Measurements from ENCODE around the gene CELF4.

CELF4 gene

DNA sequence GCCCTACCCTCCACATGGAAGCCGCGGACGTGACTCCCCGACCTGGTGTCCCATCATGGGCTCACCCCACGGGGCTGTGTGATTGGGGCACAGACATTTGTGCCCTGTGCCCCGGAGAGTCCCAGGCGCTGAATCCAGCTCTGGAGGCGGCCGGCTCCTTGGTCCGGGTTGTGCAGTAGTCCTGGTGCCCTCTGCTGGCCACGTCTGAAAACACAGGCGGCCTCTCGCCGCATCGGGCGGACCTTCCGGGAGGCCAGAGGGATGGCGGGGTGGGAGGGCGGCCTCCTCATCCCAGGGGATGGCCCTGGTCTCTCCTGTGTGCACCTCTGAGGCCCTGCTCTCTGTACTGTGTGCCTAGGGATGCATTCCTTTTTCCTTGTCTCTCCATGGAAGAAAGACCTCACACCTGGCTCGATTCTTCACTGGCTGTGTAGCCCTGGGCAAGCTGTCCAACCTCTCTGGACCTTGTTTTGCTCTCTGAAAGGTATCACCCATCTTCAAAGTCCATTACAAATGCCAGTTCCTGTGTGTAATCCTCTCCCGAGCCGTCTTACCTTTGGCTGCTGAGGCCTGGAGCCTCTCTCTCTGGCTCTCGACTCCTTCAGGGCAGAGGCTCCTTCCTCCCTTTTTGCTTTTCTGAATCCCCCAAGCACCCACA, 27.6 kb downstream of the CELF4 start:
- Histone ChIP-seq H3K4me1 (ENCODE audit: insufficient read depth, poor library complexity, severe bottlenecking) (no peaks in the 10 kb centered on the region), H3K9me3 (ENCODE audit: severe bottlenecking) (no peaks in the 10 kb centered on the region), H3K27ac (ENCODE audit: poor library complexity, severe bottlenecking) (no peak overlapping the region), H3K4me3 (ENCODE audit: severe bottlenecking) (no peak overlapping the region), H3K36me3 (ENCODE audit: low read depth) (no peaks in the 10 kb centered on the region), H3K27me3 (ENCODE audit: insufficient read depth, poor library complexity, severe bottlenecking) (peaks cover 33% of the 10 kb centered on the region)
- ATAC-seq (ENCODE audit: low read depth), result peak; percentile 86
- DNase-seq (ENCODE audit: low spot score), result no peak
- peak; percentile 86 for TF ChIP-seq CTCF (IDR thresholded peaks at IDR 0.05; ENCODE audit: poor library complexity, severe bottlenecking)

GRCh38 chr18:37536656-37537055, 28.9 kb downstream of the CELF4 start:
- DNase-seq (ENCODE audit: low spot score), result no peak
- Histone ChIP-seq H3K4me1 (ENCODE audit: insufficient read depth, poor library complexity, severe bottlenecking) (no peaks in the 10 kb centered on the region), H3K36me3 (ENCODE audit: low read depth) (no peaks in the 10 kb centered on the region), H3K27ac (ENCODE audit: poor library complexity, severe bottlenecking) (no peak overlapping the region), H3K27me3 (ENCODE audit: insufficient read depth, poor library complexity, severe bottlenecking) (peaks cover 30% of the 10 kb centered on the region), H3K4me3 (ENCODE audit: severe bottlenecking) (no peak overlapping the region), H3K9me3 (ENCODE audit: severe bottlenecking) (no peaks in the 10 kb centered on the region)
- ATAC-seq (ENCODE audit: low read depth), result no peak
- no peak for TF ChIP-seq CTCF (IDR thresholded peaks at IDR 0.05; ENCODE audit: poor library complexity, severe bottlenecking)

DNA sequence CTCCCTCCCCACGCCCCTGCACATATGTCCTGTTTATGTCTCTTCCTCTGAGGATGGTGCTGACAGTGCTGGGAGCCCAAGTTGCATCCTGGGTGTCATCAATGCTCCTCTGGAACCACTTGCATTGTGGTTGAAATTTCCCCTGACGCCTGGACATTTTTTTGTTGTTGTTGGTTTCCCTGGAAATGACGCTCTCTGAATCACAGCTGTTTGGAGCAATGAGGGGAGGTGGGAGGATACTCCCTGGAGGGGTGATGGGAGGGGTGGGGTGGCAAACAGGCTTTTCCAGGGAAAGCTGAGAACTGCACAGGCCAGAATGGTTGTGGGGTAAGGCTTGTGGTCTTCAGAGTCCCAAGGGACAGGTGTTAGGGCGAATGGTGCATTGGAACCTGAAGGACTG, 29.6 kb downstream of the CELF4 start:
- no peak for ATAC-seq (ENCODE audit: low read depth)
- Histone ChIP-seq H3K9me3 (ENCODE audit: severe bottlenecking) (no peaks in the 10 kb centered on the region), H3K4me3 (ENCODE audit: severe bottlenecking) (no peak overlapping the region), H3K36me3 (ENCODE audit: low read depth) (no peaks in the 10 kb centered on the region), H3K27ac (ENCODE audit: poor library complexity, severe bottlenecking) (no peak overlapping the region), H3K4me1 (ENCODE audit: insufficient read depth, poor library complexity, severe bottlenecking) (no peaks in the 10 kb centered on the region), H3K27me3 (ENCODE audit: insufficient read depth, poor library complexity, severe bottlenecking) (peaks cover 30% of the 10 kb centered on the region)
- DNase-seq (ENCODE audit: low spot score), result no peak
- no peak for TF ChIP-seq CTCF (IDR thresholded peaks at IDR 0.05; ENCODE audit: poor library complexity, severe bottlenecking)

- ATAC-seq (ENCODE audit: low read depth) (no peak), DNase-seq (ENCODE audit: low spot score) (no peak)
- no peaks in the 10 kb centered on the region for H3K4me1 ChIP-seq (ENCODE audit: insufficient read depth, poor library complexity, severe bottlenecking)
- no peaks in the 10 kb centered on the region for H3K36me3 ChIP-seq (ENCODE audit: low read depth)
- H3K27ac ChIP-seq (ENCODE audit: poor library complexity, severe bottlenecking), result no peak overlapping the region
- TF ChIP-seq CTCF (IDR thresholded peaks at IDR 0.05; ENCODE audit: poor library complexity, severe bottlenecking), result no peak
- H3K9me3 ChIP-seq (ENCODE audit: severe bottlenecking), result no peaks in the 10 kb centered on the region
- no peak overlapping the region for H3K4me3 ChIP-seq (ENCODE audit: severe bottlenecking)
- peaks cover 20% of the 10 kb centered on the region for H3K27me3 ChIP-seq (ENCODE audit: insufficient read depth, poor library complexity, severe bottlenecking)
Observed at GRCh38 chr18:37534627-37535026, 31.0 kb downstream of the CELF4 start.

Measured in RWPE2 (cell line).